ENCODE measurements around the gene ZNF490.

- no peak for TF ChIP-seq CTCF (IDR thresholded peaks at IDR 0.05)
- TF ChIP-seq POLR2A (IDR thresholded peaks at IDR 0.05): no peak
Observed at GRCh38 chr19:12638611-12639182, 28.1 kb upstream of the ZNF490 start.

All from ovary (tissue), 3 donors.